Measurements from ENCODE around the gene MGLL. TPM values are rescaled to one million over a fixed set of nuclear protein-coding genes. Genes with fewer than 3 reads are reported as not detected.
A peak's percentile ranks its signal among the peaks of the same experiment; 100 is the strongest.

Gene MGLL
- total RNA-seq, 4 donors from 2014 or later, result 26.5 to 50.2 (median 43.8) TPM

GRCh38 chr3:127665165-127665564, 157.2 kb downstream of the MGLL start:
- DNase-seq, result no peak
- intact Hi-C loops (cut with DNase I; ENCODE audit: low total_unique reads) (no loop called here), in situ Hi-C loops (cut with MboI; ENCODE audit: low sequenced_read_pairs in 4 of 4) (loop anchor here in 2 of 4 donors (25.0 kb wide), 2 partner anchors 172 to 297 kb away; no protein-coding TSS in a partner anchor)
- no peak for TF ChIP-seq POLR2A (IDR thresholded peaks at IDR 0.05)
- no peak for TF ChIP-seq CTCF (IDR thresholded peaks at IDR 0.05 in 4 of 5, conservative IDR thresholded peaks at IDR 0.05 in 1 of 5)
- no peak for ATAC-seq
- no peak overlapping the region for H3K4me3 ChIP-seq
- no peaks in the 10 kb centered on the region for H3K9me3 ChIP-seq
- H3K36me3 ChIP-seq, result no peaks in the 10 kb centered on the region
- H3K27me3 ChIP-seq, result no peaks in the 10 kb centered on the region
- H3K27ac ChIP-seq, result no peak overlapping the region
- no peaks in the 10 kb centered on the region for H3K4me1 ChIP-seq

- H3K27me3 ChIP-seq, result no peaks in the 10 kb centered on the region
- intact Hi-C loops (cut with DNase I; ENCODE audit: low total_unique reads), result no loop called here
- H3K27ac ChIP-seq, result no peak overlapping the region
- no peak for TF ChIP-seq CTCF (IDR thresholded peaks at IDR 0.05 in 4 of 5, conservative IDR thresholded peaks at IDR 0.05 in 1 of 5)
- TF ChIP-seq POLR2A (IDR thresholded peaks at IDR 0.05), result no peak
- no peak overlapping the region for H3K4me3 ChIP-seq
- H3K4me1 ChIP-seq, result no peaks in the 10 kb centered on the region
- ATAC-seq (no peak), DNase-seq (no peak)
- H3K36me3 ChIP-seq, result no peaks in the 10 kb centered on the region
- in situ Hi-C loops (cut with MboI; ENCODE audit: low sequenced_read_pairs in 4 of 4), result loop anchor here in 2 of 4 donors (25.0 kb wide), 2 partner anchors 174 to 299 kb away; no protein-coding TSS in a partner anchor
- H3K9me3 ChIP-seq, result no peaks in the 10 kb centered on the region
Observed at GRCh38 chr3:127663151-127663550, 159.2 kb downstream of the MGLL start.

- no peak for TF ChIP-seq POLR2A (IDR thresholded peaks at IDR 0.05)
- no peak for TF ChIP-seq CTCF (IDR thresholded peaks at IDR 0.05 in 4 of 5, conservative IDR thresholded peaks at IDR 0.05 in 1 of 5)
- H3K4me1 ChIP-seq, result no peaks in the 10 kb centered on the region
- ATAC-seq (no peak), DNase-seq (no peak)
- no peaks in the 10 kb centered on the region for H3K27me3 ChIP-seq
- intact Hi-C loops (cut with DNase I; ENCODE audit: low total_unique reads), result no loop called here
- no peak overlapping the region for H3K4me3 ChIP-seq
- H3K9me3 ChIP-seq, result no peaks in the 10 kb centered on the region
- H3K36me3 ChIP-seq, result no peaks in the 10 kb centered on the region
- peak overlapping the region in 1 of 4 donors; percentile 27 for H3K27ac ChIP-seq
- in situ Hi-C loops (cut with MboI; ENCODE audit: low sequenced_read_pairs in 4 of 4), result loop anchor here in 2 of 4 donors (25.0 kb wide), 2 partner anchors 175 to 300 kb away; no protein-coding TSS in a partner anchor
Observed at GRCh38 chr3:127662001-127662469, 160.3 kb downstream of the MGLL start.

- no peaks in the 10 kb centered on the region for H3K27me3 ChIP-seq
- ATAC-seq, result no peak
- no peak for DNase-seq
- intact Hi-C loops (cut with DNase I; ENCODE audit: low total_unique reads) (no loop called here), in situ Hi-C loops (cut with MboI; ENCODE audit: low sequenced_read_pairs in 4 of 4) (loop anchor here in 2 of 4 donors (25.0 kb wide), 2 partner anchors 176 to 301 kb away; no protein-coding TSS in a partner anchor)
- H3K4me3 ChIP-seq, result no peak overlapping the region
- TF ChIP-seq POLR2A (IDR thresholded peaks at IDR 0.05) (no peak), CTCF (IDR thresholded peaks at IDR 0.05 in 4 of 5, conservative IDR thresholded peaks at IDR 0.05 in 1 of 5) (no peak)
- no peaks in the 10 kb centered on the region for H3K9me3 ChIP-seq
- H3K36me3 ChIP-seq, result no peaks in the 10 kb centered on the region
- peak overlapping the region in 1 of 4 donors; percentile 27 for H3K27ac ChIP-seq
- H3K4me1 ChIP-seq, result no peaks in the 10 kb centered on the region
Observed at GRCh38 chr3:127661600-127661999, 160.7 kb downstream of the MGLL start.

Data from gastrocnemius medialis (tissue), 4 donors.